HG02943 (cell line): ENCODE results near the gene MYH6.

ENCODE experiments used
- ATAC-seq: cut with Tn5 transposase; IDR thresholded peaks from one replicate; pipeline ENCODE4 v1.9.1; 2021; ENCODE audit warnings: mild to moderate bottlenecking, low read depth, moderate library complexity; ENCODE audit not compliant: unreplicated experiment

Gene MYH6

GRCh38 chr14:23361320-23361719 is 46.8 kb downstream of the MYH6 start:
- ATAC-seq = no peak

DNA sequence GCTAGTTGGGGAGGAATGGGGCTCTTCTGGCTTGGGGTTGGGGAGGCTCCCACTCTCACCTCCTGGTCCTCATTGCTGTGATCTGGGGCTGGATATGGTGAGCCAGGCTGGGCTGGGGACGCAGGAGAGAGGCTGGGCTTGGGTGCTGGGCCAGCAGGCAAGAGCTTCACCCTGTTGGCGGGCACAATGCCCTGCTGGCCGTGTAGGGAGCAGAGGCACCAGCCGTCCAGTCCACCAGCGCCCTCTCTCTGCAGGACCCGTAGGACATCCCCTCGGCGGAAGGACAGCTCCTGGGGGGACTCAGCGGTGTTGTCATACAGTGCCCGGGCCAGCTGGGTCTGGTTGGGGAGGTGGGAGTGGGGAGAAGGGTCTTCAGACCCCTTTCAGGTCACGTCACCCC is 47.6 kb downstream of the MYH6 start:
- no peak for ATAC-seq

DNA sequence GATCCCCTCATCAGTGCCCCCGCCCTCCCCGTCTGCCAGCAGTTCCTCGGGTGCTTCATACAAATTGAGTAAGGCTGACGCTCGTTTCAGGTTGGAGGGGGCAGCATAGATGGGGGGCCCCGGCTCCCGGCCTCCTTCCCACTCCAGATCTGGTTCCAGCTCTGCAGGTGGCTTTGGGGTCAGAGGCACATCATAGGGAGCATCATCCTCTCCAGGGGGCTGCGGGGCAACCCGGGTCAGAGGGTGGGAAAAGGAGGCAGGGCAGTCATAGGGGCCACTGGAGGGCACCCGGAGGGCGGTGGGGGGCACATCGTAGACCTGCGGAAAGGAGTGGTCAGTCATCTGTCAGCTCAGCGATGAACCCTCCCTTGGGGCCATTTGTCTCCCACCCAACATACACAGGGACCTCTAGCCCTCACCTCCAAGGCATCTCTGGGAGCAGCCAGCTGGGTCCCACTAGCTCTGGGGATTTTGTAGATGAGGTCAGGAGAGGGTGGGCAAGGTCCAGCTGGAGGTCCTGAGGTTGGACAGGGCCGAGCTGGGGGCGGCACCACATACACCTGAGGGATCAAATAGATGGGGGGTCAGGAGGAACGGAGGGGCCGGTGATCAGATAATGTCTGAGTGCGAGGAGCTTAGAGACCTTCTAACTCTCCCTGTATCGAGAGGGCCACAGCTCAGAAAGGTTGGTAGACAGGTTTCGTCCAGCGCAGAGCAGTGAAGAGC is 48.2 kb downstream of the MYH6 start:
- no peak for ATAC-seq

DNA sequence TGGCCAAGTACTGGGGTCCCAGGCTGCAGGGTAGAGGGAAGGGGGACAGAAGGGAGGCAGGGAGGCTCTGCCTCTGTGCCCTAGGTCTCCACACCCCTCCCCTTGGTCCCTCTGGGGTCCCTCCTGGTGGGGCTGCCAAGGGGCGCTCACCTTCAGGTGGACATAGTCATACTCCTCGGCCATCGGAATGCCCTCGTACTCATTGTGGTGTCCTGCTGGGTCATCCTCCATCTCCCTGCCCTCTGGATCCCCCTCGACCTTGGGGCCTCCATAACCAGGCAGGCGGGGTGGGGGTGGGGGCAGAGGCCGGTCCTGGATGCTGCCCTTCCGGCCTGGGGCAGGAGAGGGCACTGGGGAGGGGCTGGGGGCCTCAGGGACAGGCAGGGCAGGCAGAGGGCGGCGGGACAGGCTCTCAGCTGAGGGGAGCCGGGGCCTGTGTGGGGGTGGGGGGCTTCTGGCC is 48.9 kb downstream of the MYH6 start:
- no peak for ATAC-seq

DNA sequence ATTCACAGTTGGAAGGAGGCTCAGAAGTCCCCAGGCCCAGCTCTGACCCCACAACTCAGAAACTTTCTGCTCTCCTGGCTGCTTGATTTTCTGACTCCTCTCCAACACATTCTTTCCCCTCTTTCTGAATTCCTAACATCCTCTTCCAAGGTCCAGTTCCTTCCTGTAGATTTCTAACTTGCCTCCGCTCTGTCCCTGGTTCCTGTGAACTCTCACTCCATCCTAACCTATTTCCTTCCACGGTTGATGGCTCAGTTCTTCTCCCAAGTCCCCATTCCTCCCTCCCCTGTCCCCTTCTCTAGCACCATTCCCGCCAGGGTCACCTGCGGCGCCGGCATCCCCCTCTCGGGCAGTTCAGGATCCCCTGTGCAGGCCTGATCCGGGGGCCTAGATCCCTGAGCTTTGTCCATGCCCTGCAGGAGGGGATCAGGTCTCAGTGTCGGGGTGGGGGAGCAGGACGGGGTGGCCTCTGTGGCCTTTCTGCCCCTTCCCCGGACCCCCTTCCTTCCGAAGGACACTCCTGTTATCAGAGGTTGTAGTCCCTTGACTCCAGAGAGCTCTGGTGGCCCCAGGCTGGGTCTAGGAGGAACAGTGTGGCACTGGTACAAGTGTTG is 49.4 kb downstream of the MYH6 start:
- ATAC-seq = no peak

DNA sequence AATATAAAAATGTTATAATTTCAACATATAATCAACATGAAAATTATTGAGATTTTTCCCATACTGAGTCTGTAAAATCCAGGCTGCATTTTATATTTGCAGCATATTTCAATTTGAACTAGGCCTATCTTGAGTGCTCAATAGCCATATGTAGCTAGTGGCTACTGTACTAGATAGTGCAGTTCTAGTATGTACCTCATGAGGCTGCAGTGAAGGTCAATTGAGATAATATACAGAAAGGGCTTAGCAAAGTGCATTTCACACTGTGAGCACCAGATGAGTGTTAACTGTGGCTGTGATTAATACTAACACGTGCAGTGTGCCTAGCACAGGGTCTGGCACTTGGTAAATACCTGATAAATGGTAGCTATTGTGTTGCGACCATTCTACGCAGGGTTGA is 50.0 kb downstream of the MYH6 start:
- no peak for ATAC-seq

DNA sequence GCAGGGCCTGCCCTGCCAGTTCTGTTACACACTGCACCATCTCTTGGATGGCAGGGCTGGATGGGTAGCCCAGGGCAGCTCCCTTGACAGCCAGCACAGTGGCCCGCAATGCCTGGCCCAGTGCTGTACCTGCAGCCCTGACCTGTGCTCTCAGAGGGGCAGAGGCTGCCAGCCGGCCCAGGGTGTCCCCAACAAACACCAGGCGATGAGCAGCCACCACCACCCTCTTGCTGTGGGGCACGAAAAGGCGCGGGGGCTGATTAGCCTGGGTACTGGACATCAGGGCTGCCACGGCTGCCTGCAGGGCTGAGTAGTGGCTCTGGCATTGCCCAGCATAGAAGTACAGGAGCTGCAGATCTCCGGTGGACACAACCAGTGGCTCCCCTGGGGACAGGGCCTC is 50.8 kb downstream of the MYH6 start:
- ATAC-seq = no peak

- ATAC-seq = no peak
Measured at GRCh38 chr14:23356662-23357061, 51.4 kb downstream of the MYH6 start.

DNA sequence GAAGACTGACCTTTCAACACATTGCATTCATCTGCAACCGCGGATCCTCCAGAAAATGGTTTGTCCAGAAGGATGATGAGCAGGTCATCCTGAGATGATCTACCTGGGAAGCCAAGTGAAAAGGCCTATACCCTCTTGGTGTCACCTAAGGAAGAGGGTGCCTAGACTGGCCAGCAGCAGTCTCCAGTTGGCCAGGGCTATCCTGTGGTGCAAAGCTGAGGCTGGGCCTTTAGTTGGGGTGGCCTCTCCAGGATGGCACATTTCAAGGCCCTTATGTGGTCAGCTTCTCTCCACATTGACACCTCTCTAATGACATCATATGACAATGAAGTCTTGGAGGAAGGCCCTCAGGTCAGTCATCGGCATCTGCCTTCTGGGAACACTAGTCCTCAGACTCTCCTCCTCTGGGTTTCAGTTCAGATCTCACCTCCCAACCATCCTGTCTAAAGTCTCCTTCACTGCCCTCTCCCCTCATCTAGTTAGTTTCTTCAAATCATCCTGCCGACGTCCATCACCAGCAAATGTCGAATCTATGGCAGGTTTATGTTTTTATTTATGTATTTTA is 52.1 kb downstream of the MYH6 start:
- no peak for ATAC-seq

DNA sequence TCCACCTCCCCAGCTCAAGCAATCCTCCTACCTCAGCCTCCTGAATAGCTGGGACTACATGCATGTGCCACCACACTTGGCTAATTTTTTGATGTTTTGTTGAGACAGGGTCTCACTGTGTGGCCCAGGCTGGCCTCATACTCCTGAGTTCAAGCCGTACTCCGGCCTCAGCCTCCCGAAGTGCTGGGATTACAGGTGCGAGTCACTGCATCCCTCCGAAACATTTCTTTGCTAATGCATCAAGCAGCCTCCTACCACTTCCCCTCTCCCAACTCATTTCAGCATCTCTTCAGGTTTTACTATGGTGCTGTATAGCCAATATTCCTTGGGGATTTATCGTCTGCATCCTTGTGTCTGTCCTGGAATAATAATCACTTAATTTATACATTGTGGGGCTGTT is 53.1 kb downstream of the MYH6 start:
- no peak for ATAC-seq

DNA sequence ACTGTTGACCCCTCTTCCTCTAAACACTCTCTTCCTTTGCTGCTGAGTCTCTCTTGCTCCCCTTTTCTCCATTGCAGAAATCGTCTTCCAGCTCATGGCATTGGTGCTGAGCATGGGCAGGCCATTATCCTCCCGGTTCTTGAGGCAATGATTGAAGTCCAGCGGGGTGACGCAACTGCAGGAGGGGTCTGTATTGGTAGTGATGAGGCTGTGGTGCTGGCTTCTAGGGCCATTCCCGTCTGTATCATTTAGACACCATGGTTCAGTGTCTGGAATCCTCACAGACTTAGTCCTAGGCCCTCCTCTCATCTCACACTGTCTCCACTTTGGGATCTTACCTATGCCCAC is 54.7 kb downstream of the MYH6 start:
- ATAC-seq = no peak

GRCh38 chr14:23352506-23353432 is 55.3 kb downstream of the MYH6 start, which contains the start of gene SLC22A17:
SLC22A17 (minus strand) TSS chr14:23352887.
- ATAC-seq = no peak

DNA sequence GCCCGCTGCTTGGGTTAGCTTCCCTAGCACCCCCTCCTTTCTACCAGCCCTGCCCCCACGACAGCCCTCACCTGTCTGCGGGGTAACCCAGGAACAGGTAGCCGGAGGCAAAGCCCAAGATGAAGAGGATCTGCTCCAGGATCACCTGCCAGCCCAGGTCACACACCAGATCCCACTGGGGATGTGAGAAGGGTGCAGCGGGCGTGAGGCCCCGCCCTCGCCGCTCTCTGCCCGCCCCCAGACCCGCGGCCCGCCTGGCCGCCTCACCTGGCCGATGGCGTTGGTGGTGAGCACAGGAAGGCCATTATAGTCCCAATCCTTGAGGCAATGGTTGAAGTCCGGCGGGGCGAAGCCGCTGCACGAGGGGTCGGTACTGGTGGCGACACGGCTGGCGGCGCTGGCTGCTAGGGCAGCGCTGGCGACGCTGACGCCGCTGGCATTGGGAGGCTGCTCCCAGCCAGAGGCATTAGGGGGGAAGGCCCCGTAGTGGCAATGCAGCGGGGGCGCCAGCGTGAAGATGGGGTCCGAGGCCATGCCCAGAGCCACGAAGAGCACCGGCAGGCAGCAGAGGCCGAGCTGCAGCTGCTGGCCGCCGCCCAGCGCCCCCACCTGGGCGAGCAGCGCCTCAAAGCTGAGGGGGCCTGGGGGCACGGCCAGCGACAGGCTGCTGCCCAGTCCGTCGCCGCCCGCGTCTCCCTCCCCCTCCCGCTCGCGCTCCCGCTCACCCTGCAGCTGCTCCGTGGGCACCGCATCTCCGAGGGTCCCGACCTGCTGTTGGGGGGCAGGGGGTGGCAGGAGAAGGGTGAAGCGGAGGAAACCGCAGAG is 56.2 kb downstream of the MYH6 start:
- ATAC-seq = no peak

- ATAC-seq = no peak
Measured at GRCh38 chr14:23349156-23349845, 58.8 kb downstream of the MYH6 start.

DNA sequence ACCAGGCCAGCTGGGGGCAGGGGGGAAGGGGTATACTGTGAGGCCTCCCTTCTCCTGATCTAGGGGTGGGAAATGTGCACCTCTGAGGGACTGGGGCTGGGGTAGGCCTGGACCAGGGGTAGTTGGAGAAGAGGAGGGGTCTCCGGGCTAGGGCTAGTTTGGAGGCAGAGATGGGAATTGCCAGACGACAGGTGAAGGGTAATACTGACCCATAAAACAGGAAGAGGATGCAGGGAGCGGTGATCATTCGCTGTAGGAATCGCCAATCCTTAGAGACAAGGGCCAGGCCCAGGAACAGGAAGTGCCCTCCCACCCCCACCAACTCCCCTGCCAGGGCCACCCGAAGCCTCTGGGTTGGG is 59.8 kb downstream of the MYH6 start:
- no peak for ATAC-seq

DNA sequence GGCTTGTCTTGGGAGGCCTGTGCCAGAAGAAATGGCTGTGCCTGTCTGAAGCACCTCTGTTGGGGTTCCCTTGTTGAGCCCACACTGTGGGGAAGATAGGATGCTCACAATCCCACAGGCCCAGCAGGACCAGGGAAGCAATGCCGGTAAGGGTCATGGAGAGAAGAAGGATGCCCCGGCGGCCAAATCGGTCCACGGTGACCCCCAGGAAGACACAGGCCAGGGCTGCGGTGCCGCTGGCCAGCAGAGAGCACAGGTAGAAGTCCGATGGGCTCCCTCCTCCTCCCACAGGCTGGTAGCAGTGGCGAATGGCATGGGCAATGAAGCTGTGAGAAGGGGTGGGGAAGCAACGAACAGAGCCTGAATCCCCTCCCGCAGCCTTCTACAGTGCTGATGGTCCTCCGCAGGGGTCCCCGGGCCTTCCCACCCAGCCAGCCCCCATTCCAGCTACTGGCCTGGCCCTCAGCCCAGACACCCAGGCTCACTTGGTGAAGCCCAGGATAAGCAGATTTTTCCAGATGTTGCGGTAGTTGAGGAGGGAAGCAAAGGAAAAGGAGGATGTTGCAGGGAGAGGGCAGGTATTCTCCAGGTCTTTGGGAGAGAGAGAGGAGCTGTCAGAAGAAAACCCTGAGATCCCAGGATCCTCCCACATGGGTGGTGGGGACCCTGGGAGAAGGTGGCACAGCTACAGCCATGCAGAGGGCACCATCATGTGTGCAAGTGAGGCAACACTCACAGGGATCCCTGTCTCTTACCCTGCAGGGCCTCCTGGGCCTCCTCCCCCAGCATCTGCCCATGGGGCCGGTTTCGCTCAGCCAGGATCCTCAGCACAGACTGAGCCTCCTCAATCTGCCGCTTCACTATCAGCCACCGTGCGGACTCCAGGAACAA is 60.4 kb downstream of the MYH6 start:
- no peak for ATAC-seq

DNA sequence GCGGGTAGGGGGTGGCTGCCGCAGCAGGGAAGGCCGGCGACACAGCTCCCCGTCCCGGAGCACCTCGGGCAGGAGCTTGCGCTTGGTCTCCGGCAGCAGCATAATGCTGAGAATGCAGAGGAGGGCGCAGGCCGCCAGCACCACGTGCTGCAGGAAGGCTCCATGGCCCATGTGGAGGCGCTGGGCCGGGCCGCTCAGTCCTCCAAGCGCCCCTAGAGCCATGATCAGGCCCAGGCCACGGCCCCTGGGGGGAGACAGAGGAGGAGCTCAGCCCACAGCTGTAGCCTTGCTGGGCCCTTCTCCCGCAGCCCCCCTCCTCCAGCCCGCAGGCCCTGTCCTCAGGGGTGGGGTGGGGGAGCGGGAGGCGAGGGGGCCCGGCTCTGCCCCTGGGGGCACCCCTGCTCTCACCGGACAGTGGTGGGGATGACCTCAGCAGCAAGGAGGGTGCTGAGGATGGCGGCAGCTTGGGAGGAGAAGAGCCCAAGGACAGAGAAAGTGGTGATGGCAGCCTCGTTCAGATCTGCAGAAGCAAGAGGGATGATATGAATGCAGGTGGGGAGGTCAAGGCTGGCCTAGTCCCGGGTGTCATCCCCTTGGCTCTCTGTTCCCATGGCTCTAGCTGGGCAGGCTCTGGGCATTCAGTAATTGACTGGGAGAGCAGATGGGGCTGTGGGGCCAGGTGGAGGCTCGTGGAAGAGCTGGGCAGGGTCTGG is 61.2 kb downstream of the MYH6 start:
- no peak for ATAC-seq
